Measurements from ENCODE around the gene ADARB2.
"Not testable (repeated sequence)": the region's sequence is repeated elsewhere in the genome, so short reads cannot be mapped to it uniquely, and the experiment has no call there.

Gene ADARB2

GRCh38 chr10:1546431-1547110, 190.8 kb downstream of the ADARB2 start:
- no peak overlapping the region for H3K4me3 ChIP-seq (ENCODE audit: low read length)
- no peak for TF ChIP-seq ZNF274 (IDR thresholded peaks at IDR 0.05; ENCODE audit: low read depth, low read length)

GRCh38 chr10:1545524-1545923, 191.8 kb downstream of the ADARB2 start:
- TF ChIP-seq ZNF274 (IDR thresholded peaks at IDR 0.05; ENCODE audit: low read depth, low read length) = no peak
- H3K4me3 ChIP-seq (ENCODE audit: low read length) = no peak overlapping the region

GRCh38 chr10:1544929-1545328, 192.4 kb downstream of the ADARB2 start:
- H3K4me3 ChIP-seq (ENCODE audit: low read length) = no peak overlapping the region
- no peak for TF ChIP-seq ZNF274 (IDR thresholded peaks at IDR 0.05; ENCODE audit: low read depth, low read length)

GRCh38 chr10:1544209-1544673, 193.1 kb downstream of the ADARB2 start:
- no peak overlapping the region for H3K4me3 ChIP-seq (ENCODE audit: low read length)
- no peak for TF ChIP-seq ZNF274 (IDR thresholded peaks at IDR 0.05; ENCODE audit: low read depth, low read length)

- no peak overlapping the region for H3K4me3 ChIP-seq (ENCODE audit: low read length)
- no peak for TF ChIP-seq ZNF274 (IDR thresholded peaks at IDR 0.05; ENCODE audit: low read depth, low read length)
Observed at GRCh38 chr10:1543596-1543995, 193.7 kb downstream of the ADARB2 start.

- no peak overlapping the region for H3K4me3 ChIP-seq (ENCODE audit: low read length)
- TF ChIP-seq ZNF274 (IDR thresholded peaks at IDR 0.05; ENCODE audit: low read depth, low read length) = no peak
Observed at GRCh38 chr10:1542941-1543340, 194.4 kb downstream of the ADARB2 start.

- no peak overlapping the region for H3K4me3 ChIP-seq (ENCODE audit: low read length)
- no peak for TF ChIP-seq ZNF274 (IDR thresholded peaks at IDR 0.05; ENCODE audit: low read depth, low read length)
Observed at GRCh38 chr10:1540144-1540543, 197.2 kb downstream of the ADARB2 start.

- no peak overlapping the region for H3K4me3 ChIP-seq (ENCODE audit: low read length)
- TF ChIP-seq ZNF274 (IDR thresholded peaks at IDR 0.05; ENCODE audit: low read depth, low read length) = no peak
Observed at GRCh38 chr10:1539216-1539615, 198.1 kb downstream of the ADARB2 start.

- H3K4me3 ChIP-seq (ENCODE audit: low read length) = no peak overlapping the region
- TF ChIP-seq ZNF274 (IDR thresholded peaks at IDR 0.05; ENCODE audit: low read depth, low read length) = no peak
Observed at GRCh38 chr10:1538531-1539061, 198.7 kb downstream of the ADARB2 start.

GRCh38 chr10:1538121-1538520, 199.2 kb downstream of the ADARB2 start:
- no peak for TF ChIP-seq ZNF274 (IDR thresholded peaks at IDR 0.05; ENCODE audit: low read depth, low read length)
- H3K4me3 ChIP-seq (ENCODE audit: low read length) = no peak overlapping the region

GRCh38 chr10:1537449-1537848, 199.9 kb downstream of the ADARB2 start:
- H3K4me3 ChIP-seq (ENCODE audit: low read length) = not testable (repeated sequence)

- H3K4me3 ChIP-seq (ENCODE audit: low read length) = no peak overlapping the region
- TF ChIP-seq ZNF274 (IDR thresholded peaks at IDR 0.05; ENCODE audit: low read depth, low read length) = no peak
Observed at GRCh38 chr10:1536341-1536740, 201.0 kb downstream of the ADARB2 start.

- H3K4me3 ChIP-seq (ENCODE audit: low read length) = no peak overlapping the region
- TF ChIP-seq ZNF274 (IDR thresholded peaks at IDR 0.05; ENCODE audit: low read depth, low read length) = no peak
Observed at GRCh38 chr10:1535301-1535965, 201.9 kb downstream of the ADARB2 start.

- TF ChIP-seq ZNF274 (IDR thresholded peaks at IDR 0.05; ENCODE audit: low read depth, low read length) = no peak
- H3K4me3 ChIP-seq (ENCODE audit: low read length) = no peak overlapping the region
Observed at GRCh38 chr10:1534820-1535219, 202.5 kb downstream of the ADARB2 start.

- TF ChIP-seq ZNF274 (IDR thresholded peaks at IDR 0.05; ENCODE audit: low read depth, low read length) = no peak
- no peak overlapping the region for H3K4me3 ChIP-seq (ENCODE audit: low read length)
Observed at GRCh38 chr10:1532636-1533035, 204.7 kb downstream of the ADARB2 start.
